HG03469 (cell line): ENCODE measurements around the gene PPEF1.

Experiments used
- ATAC-seq: cut with Tn5 transposase; IDR thresholded peaks from one replicate; pipeline ENCODE4 v1.9.1; 2021; ENCODE audit warnings: mild to moderate bottlenecking, moderate library complexity, moderate number of reproducible peaks; ENCODE audit not compliant: unreplicated experiment

The PPEF1 gene

GRCh38 chrX:18875256-18875878 lies 167.9 kb downstream of the PPEF1 start:
- no peak for ATAC-seq

DNA sequence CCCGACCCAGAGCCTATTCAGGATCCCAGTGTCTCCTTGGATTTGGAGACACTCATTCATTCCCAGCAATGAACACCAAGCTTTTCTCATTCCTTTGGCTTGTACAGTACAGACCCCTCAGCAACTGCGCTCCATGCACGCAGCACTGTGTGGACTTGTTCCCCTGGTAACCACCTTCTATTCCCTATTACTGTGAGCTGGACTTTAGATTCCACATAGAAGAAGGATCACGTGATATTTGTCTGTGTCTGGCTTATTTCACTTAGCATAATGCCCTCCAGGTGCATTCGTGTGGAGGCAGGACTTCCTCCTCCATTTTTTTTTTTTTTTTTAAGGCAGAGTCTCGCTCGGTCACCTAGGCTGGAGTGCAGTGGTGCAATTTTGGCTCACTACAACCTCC lies 170.0 kb downstream of the PPEF1 start:
- ATAC-seq, result no peak
